ENCODE results near the gene BLACAT1.
"Not testable (repeated sequence)": the region's sequence is repeated elsewhere in the genome, so short reads cannot be mapped to it uniquely, and the experiment has no call there.

The BLACAT1 gene

DNA sequence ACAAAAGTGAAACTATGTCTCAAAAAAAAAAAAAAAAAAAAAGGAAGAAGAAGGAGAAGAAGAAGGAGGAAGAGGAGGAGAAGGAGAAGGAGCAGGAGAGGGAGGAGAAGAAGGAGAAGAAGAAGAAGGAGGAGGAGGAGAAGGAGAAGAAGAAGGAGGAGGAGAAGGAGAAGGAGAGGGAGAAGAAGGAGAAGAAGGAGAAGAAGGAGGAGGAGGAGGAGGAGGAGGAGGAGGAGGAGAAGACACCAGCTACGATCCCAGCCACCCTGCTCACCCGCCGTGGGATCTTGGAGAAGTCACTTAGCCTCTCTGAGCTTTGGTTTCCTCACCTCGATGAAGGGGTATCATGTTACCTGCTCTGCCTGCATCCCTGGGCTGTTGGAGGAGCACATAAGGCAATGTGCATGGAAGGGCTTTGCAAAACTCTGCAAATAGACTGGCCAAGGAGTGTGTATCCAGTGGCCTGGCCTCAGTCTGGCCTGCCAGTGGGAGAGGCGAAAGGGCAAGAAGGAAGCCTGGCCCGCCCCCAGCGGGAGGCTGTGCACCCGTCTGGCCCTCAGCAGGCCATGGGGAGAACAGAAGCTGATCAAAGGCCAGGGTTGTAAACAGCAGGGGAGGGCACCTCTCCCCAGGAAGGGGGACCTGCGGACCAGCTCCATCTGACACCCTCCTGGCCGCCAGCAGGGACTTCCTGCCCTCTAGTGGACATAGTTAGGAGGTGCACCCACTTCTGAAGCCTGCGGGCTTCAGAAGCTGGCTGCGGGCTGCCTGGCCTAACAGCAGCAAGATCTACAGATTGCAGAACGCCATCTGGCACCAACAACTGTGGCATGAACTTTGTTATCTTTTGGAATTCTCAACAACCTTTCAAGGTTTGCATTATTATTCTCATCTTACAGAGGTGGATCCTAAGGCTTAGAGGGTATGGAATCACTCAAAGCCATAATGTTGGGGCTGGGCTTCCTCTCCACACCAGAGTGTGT lies 29.4 kb upstream of the BLACAT1 start:
- TF ChIP-seq, protein P1, sequence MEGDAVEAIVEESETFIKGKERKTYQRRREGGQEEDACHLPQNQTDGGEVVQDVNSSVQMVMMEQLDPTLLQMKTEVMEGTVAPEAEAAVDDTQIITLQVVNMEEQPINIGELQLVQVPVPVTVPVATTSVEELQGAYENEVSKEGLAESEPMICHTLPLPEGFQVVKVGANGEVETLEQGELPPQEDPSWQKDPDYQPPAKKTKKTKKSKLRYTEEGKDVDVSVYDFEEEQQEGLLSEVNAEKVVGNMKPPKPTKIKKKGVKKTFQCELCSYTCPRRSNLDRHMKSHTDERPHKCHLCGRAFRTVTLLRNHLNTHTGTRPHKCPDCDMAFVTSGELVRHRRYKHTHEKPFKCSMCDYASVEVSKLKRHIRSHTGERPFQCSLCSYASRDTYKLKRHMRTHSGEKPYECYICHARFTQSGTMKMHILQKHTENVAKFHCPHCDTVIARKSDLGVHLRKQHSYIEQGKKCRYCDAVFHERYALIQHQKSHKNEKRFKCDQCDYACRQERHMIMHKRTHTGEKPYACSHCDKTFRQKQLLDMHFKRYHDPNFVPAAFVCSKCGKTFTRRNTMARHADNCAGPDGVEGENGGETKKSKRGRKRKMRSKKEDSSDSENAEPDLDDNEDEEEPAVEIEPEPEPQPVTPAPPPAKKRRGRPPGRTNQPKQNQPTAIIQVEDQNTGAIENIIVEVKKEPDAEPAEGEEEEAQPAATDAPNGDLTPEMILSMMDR (IDR thresholded peaks at IDR 0.05; ENCODE audit: borderline replicate concordance, insufficient read depth, low read depth, low read length) = peak; percentile 96

DNA sequence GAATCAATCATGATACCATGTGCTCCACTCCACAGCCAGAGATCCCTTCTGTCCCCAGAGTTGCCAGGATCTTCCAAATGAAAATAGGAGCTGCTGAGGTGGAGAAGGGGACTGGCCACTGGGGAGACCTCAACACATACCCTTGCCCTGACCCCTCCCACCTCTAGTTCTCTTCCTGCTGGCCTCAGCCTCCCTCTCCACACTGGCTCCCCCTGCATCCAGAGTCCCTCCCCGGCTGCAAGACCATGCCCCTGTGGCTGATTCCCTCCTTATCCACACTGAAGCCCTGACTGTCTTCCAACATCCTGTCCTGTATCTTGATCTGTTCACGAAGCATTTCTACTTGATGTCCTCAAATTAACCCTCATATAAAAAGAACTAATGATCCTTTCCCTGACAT lies 27.5 kb upstream of the BLACAT1 start:
- no peak overlapping the region for H3K4me3 ChIP-seq (ENCODE audit: low read depth, low read length)
- TF ChIP-seq, protein P1 (IDR thresholded peaks at IDR 0.05; ENCODE audit: borderline replicate concordance, insufficient read depth, low read depth, low read length) = no peak

More for the DNA sequence above, 29.4 kb upstream of the BLACAT1 start:
- H3K4me3 ChIP-seq (ENCODE audit: low read depth, low read length) = no peak overlapping the region

DNA sequence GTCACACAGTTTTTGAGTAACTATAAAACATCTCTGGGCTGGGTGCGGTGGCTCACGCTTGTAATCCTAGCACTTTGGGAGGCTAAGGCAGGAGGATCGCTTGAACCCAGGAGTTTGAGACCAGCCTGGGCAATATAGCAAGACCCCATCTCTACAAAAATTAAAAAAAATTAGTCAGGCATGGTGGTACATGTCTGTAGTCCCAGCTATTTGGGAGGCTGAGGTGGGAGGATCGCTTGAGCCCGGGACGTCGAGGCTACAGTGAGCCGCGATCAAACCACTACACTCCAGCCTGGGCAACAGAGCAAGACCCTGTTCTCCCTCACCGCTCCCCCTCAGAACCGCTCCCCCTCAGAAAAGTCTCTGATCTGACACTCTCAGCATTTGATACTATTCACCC lies 26.7 kb upstream of the BLACAT1 start:
- H3K4me3 ChIP-seq (ENCODE audit: low read depth, low read length) = not testable (repeated sequence)

DNA sequence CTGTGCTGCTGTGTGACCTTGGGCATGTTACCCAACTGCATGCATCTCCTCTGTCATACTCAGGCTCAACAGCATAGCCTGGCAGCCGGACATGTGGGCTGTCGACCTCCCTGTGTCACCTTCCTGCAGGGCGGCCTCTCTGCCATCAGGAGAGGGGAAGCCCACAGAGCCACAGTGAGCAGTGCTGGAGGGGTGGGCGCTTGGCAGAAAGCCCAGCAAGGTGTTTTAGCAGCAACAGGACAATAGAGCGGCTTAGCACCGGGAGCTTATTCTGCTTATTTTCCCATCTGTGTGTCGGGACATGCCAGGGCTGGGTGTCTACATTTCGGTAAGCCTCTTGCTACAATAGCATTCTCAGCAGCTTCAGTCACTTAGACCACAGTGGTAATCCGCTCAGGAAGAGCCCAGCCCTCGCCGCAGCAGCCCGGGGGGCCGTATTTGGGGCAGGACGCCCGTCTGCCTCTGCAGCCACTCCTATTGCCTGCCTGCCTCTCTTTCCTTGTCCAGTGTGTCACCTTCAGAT lies 25.8 kb upstream of the BLACAT1 start:
- H3K4me3 ChIP-seq (ENCODE audit: low read depth, low read length) = no peak overlapping the region
- TF ChIP-seq, protein P1 (IDR thresholded peaks at IDR 0.05; ENCODE audit: borderline replicate concordance, insufficient read depth, low read depth, low read length) = no peak

DNA sequence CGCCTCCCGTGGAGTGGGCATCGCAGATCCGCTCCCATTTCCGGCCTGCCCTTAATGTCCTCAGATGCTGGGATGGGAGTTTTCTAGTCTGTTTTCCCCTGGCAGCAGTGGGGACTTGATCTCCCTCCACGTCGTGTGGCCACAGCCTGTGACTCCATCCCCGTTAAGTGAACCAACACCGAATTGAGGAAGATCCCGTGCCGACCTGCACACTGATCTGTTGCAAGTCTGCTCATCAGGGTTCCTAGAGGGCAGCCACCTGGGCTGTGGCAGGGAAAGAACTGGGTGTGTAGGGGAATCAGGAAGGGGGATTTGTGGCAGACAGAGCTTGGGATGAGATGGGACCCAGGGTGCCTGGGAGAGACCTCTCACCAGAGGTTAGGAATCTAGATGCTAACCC lies 25.4 kb upstream of the BLACAT1 start:
- TF ChIP-seq, protein P1 (IDR thresholded peaks at IDR 0.05; ENCODE audit: borderline replicate concordance, insufficient read depth, low read depth, low read length) = no peak

DNA sequence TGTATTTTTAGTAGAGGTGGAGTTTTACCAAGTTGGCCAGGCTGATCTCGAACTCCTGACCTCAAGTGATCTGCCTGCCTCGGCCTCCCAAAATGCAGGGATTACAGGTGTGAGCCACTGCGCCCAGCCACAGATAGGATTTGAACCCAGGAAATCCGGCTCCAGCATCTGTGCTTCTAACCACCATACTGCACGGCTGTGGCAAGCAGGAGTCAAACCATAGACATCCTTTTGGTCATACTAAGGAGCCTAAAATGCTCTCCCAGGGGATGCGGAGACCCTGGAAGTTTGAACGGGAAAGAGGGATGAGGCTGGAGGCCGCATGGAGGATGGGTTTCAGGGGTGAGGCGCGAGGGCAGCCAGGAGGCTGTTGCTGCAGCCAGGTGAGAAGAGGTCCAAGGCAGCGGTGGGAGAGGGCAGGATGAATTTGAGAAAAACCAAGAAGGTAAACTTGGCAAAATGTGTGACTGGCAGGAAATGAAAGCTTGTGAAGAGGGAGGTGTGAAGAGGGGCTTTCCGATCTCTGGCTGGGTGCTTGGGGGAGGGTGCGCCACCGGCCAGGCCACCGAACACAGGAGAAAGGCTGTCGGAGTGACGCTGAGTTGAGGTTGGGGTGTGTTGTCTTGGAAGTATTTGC lies 24.6 kb upstream of the BLACAT1 start:
- TF ChIP-seq, protein P1 (IDR thresholded peaks at IDR 0.05; ENCODE audit: borderline replicate concordance, insufficient read depth, low read depth, low read length) = no peak
- no peak overlapping the region for H3K4me3 ChIP-seq (ENCODE audit: low read depth, low read length)

More for the DNA sequence above, 25.4 kb upstream of the BLACAT1 start:
- H3K4me3 ChIP-seq (ENCODE audit: low read depth, low read length) = no peak overlapping the region

DNA sequence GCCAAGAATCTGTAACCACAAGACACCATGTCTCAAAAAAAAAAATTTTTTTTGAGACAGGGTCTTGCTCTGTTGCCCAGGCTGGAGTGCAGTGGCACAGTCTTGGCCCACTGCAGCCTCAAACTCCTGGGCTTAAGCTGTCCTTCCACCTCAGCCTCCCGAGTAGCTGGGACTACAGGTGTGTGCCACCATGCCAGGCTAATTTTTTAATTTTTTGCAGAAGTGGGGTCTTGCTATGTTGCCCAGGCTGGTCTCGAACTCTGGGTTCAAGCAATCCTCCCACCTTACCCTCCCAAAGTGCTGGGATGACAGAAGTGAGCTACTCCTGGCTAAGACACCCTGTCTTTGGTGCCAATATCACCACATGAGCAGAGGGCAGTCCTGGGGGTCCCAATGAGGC lies 23.1 kb upstream of the BLACAT1 start:
- not testable (repeated sequence) for H3K4me3 ChIP-seq (ENCODE audit: low read depth, low read length)

Measured in GM12875 (cell line).